Renal cortex interstitium (tissue), 11 donors: ENCODE results near the gene NPB. TPM values are rescaled to one million over a fixed set of nuclear protein-coding genes. Genes with fewer than 3 reads are reported as not detected.
"Not testable (repeated sequence)": the region's sequence is repeated elsewhere in the genome, so short reads cannot be mapped to it uniquely, and the experiment has no call there.

ENCODE experiments used
- DNase-seq, 11 donors: peaks; one replicate each; pipeline ENCODE4 v3.0.0-alpha.2; 2013; ENCODE audit warnings: low read depth in 9 of 11, low spot score in 4 of 11; ENCODE audit errors: extremely low read depth in 1 of 11
- polyA plus RNA-seq, 3 donors: library from polyadenylated mRNA; unstranded; fragments of 120-200 nt; gene quantifications; one replicate each; pipeline ENCODE4 v1.2.1, GENCODE V29; 2013; ENCODE audit not compliant: insufficient read length in 3 of 3

The NPB gene
- polyA plus RNA-seq, 3 donors = 0.93 to 1.4 (median 0.97) TPM

DNA sequence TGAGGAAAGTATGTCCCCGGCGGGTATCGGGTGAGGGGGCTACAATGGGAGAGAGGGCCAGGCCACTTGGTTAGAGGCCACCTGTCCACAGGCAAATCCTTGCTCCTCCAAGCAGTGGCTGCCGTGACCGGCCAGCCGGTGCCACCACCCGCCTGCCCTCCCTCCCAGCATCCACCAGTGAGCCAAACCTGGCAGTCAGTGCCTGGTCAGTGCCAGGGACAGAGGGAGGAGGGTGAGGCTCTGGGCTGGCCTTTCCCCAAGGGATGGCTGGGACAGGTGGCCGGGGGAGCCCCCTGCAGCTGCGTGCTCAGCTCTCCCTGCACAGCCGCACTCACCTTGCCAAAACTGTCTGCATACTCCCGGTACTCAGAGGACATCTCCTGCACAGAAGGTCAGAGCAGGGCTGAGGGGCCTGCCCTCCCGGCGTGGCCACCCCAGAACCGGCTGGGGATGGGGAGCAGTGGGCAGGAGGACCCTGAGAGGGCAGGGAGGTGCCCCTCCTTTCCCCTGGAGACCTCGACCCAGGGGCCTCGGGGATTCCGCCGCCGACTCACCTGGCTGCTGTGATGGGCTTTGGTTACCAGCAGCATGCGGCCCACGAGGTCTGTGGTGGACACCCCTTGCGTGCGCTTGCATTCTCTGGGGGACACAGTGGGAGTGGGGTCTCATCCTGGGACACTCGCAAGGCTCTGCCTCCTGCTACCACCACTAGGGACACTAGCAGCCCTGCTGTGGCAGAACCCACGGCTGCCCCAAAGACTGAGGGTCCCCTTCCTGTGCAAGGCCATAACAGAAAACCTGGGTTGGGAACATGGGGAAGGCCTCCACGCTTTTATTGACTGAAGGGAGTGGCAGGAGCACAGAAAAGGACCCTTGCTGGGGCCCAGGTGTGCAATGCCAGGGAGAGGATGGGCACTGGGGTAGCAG is 5.4 kb downstream of the NPB start:
- no peak for DNase-seq

DNA sequence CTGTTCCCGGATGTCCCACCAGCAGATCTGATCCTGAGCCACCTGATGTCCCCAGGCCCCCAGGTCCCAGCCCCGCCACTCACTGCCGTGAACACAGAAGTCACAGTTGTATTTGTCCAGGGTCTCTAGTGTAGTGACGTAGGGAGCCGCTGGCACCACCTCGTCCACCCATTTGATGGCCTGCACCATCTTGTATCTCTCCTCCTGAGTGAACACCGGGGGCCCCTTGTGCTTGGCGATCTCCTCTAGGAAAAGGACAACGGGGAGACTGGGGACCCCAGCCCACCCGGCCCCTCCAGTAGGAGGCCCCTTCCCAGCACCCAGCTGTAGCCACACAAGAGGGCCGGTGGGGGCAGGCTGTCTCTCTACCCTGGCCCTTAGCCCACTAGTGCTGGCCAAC is 6.8 kb downstream of the NPB start:
- DNase-seq = no peak

DNA sequence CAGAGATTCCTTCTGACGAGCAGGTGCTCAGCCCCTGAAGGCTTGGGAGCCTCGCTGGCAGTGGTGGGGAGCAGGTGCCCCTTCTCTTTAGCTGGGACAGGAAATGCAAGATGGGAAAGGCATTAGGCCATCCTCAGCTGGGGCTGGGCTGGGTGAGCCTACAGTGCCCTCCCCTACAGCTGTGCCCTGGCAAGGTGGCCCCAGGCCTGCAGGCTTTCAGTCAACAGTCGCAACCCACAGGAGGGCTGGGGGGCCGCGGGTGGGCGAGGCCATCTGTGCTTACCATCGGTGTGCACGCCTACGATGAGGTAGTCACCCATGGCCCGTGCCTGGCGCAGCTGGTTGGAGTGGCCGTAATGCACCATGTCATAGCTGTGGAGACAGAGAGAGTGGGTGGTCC is 7.2 kb downstream of the NPB start:
- no peak for DNase-seq

DNA sequence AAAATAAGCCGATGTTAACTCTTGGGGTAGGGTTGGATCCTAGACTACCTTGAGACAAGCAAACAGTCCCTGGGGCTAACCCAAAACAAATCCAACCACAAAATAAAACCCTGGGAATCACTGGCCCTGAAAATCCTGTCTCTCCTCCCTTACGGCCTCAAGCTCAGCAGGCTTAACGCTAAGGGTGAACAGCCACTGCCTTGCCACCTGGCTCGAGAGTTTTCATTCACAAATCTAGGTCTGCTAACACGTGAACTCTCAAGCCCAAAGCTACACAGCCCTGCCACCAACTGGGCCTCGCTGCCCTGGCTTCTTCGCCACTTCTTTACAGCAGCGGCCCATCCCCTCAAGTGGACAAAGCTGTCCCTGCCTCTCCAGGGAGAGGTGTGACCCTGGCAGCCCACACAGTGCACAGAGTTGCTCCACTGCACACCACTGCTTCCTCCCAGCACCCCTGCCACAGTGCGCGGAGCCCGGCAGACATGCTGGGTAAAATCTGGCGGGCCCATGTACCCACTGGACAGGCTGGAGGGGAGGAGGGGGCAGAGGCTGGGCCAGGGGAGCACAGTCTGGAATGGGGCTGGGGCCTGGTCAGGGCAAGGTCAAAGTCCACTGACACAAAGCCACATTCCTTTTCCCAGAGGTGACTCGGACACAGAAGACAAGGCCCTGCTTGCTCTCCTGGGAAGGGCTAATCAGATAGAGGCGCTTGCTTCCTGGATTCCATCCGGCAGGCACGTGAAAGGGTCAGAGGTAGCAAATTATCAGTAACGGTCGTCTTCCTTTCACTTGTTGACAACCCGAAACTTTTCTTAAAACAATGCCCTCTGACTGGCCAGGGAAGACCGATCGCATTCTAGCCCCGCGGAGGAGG is 8.2 kb downstream of the NPB start:
- DNase-seq = no peak

DNA sequence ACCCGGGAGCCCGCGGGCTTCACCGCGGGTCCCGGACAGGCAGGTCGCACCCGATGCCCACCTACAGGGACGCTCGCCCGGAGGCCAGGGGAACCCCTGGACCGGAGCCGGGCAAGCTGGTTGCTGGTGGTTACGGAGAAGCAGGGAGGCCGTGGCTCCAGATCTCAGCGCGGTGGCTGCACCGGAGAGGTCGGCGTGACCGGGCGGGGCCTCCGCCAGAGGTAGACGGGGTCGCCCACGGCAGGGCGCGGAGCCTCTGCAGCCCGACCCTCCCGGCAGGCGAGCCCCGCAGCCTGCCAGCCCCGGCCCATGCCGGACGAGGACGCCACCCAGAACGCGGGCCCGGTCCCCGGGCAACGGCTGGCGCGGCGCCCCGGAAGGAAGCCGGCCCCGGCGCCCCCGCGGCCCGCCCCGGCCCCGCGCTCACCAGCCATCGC is 8.8 kb downstream of the NPB start:
- DNase-seq = no peak

DNA sequence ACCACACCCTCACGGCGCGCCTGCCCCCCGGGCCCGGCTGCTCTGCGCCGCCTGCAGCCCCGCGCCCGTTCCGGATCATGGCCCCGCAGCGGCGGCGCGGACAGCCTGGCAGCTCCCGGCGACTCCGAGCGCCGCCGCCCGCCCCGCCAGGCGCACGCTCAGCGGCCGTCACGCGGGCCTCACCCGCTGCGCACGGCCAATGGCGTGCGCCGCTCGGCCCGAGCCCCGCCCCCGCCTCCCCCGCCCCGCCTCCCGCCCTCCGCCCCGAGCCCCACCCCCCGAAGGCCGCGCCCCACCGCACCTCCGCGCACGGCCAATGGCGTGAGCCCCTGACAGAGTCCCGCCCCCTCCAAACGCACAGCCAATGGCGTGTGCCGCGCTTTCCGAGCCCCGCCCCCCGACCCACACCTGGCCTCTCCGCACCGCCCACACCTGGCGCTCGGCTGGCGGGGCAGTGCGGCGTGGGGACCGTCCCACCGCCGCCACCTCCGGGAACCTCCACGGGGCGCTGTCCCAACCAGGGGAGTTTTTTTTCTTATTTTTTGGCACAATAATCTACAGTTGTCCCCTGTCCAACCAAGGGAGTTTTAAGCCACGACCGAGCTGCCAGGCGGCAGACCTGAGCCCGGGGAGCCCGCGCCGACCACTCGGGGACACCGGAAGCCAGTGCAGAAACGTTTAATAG is 9.4 kb downstream of the NPB start, which contains the start of gene PCYT2:
TSS of gene PCYT2 (minus strand) at position 123 of the 685 bp plus-strand sequence. CDS start at position 79, 44 bp downstream.
- DNase-seq = peak in 9 of 11 donors; percentile 63 to 87 (median 81)

DNA sequence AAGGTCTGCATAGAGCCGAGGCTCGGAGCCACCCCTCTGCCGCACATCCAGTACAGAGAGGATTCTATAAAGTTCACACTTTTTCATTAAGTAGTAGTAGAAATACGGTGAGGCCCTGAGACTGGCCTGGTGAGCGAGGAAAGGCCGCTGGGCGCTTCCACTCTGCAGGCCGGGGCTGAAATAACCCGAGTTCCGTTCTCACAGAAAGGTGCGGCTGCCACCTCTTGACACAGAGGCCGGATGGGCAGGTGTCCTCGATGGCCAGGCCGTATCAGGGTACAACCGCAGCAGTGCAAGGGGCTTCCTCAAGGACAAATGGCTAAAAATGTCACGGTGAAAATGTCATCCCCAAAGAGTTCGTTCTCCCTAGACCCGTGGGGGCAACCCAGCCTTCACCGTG is 9.9 kb downstream of the NPB start:
- DNase-seq = no peak

DNA sequence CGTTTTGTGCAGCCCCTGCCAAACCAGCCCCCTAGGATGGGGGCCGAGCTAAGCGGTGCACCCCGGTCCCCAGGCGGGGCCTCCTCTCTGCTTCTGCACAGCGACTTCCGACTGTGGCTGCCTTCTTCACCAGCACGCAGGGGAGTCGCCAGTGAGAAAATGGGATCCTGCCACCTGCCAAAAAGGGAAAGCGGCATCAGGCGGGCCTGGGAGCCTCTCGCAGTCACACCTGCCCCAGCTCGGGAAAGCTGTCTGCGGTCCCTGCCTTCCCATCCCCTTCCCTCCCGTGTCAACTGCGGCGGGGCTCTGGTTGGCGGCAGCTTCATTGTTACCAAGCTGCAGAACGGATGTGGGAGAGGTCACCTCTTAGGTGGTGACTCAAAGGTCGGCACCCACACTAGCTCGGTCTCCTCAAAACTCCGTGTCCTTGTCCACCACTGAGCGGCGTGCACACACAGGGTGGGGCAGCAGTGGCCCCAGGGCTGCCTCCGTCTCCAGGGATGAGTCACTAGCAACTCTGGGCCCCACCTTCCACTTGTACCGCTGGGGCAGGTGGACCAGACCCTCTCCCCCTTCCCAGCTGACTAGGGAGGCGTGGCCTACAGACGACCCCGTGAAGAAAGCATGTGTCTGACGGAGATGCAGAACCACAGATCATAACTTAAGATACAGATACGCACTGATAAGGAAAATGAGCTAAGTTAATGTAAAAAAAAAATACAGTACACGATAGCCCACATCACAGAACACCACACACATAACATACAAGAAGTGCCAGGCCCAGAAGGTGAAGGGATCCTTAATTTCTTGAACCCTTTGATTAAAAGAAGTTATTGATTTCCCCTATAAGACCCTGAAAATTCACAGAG is 10.6 kb downstream of the NPB start:
- no peak for DNase-seq

DNA sequence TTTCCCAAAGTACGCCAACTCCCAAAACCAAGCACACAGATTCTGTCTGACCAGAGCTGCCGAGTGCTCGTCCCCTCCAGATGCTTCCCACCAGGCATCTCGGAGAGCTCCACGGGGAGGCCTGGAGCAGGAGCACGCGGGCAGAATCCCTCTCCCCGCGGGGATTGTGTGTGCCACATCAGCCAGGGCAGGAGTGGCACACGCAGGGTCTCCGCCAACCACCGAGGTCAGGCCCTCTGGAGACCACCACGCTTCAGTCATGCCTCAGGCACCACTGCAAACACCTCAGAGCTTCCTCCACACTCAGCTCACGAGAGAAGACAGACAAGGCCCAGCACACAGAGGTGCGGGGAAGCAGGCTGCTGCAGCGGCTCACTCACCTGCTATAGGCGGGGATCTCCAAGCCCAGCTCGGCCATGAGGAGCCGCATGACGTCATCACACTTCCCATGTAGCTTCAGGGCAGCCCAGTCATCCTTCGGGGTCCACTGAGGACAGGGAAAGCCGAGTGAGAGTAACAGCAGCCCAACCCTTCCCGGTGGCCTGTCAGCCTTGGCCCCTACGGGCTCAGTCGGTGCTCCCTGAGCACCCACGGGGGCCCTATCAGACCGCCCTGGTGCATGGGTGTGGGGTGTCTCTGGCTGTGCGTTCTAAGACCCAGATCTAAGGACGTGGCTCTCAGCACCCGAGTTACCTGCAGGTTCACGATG is 11.5 kb downstream of the NPB start:
- DNase-seq = no peak

DNA sequence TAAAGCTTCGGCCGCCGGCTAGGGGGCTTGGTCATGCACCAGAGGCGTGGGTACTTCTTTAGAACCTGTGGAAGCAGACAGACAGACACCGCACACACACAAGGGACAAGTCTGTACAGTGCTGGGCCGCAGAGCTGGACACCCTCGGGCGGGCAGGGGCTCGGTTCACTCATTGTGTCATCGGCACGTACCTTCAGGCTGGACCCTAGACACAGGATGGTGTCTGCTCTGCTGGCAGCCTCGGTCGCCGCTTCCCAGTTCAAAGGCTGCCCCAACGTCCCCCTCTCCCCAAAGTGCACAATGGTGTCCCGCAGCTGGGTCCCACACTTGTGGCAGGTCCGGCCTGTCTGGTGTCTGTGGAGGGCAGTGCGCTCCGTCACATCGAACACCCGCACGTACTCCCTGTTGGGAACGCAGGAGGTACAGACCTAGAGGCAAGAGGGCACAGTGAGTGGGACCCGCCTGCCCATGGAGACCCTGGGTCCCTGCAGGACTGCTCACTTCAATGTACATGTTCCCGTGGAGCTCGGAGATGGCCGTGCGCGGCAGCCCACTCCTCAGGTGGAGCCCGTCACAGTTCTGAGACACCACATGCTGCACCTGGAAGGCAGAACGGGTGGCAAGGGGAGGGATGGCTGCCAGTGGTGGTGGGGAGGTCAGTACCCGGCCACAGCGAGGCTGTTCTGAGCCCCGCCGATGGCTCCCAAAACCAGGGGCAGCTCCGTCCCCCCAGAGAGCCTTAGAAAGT is 12.2 kb downstream of the NPB start:
- no peak for DNase-seq

DNA sequence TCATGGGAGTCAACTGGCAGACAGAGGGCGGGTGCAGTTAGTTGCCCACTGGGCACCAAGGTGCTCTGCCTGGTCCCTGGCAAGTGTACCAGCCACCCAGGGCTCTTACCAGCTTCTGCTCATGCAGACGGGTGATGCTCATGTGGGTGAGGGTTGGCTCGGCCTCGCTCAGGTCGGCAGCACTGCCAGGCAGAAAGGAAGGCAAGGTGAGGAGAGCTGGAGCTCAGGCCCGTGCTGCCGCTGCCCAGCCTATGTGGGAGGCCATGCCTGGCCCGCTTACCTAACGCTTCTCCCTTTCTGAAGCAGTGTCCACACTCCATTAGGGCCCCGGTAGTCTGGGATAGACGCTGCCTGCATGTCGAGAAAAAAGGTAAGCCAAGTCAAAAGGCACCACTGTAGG is 13.3 kb downstream of the NPB start:
- no peak for DNase-seq

DNA sequence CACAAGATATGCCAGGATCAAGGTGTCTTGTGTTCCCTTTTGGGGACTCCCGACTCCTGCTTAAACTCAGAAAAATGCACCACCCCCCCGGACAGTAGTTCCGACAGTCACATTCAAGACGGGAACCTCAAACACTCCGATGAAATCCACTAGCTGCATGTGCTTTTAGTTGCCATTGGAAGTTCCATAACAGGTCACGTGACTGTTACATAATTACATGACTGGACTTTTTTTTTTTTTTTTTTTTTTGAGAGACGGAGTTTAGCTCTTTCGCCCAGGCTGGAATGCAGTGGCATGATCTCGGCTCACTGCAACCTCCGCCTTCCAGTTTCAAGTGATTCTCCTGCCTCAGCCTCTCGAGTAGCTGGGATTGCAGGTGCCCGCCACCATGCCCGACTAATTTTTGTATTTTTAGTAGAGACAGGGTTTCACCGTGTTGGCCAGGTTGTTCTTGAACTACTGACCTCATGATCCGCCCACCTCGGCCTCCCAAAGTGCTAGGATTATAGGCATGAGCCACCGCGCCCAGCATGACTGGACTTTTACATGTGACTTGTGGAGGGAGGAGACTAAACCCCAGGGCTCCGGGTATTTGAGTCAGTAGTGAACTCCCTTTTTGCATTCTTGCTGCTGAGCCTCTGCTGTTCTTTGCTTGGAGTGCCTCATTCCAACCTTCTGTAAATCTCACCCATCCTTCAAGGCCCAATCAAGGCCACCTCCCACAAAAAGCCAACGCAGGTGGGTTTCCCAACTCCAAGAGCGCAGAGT is 14.4 kb downstream of the NPB start:
- no peak for DNase-seq

DNA sequence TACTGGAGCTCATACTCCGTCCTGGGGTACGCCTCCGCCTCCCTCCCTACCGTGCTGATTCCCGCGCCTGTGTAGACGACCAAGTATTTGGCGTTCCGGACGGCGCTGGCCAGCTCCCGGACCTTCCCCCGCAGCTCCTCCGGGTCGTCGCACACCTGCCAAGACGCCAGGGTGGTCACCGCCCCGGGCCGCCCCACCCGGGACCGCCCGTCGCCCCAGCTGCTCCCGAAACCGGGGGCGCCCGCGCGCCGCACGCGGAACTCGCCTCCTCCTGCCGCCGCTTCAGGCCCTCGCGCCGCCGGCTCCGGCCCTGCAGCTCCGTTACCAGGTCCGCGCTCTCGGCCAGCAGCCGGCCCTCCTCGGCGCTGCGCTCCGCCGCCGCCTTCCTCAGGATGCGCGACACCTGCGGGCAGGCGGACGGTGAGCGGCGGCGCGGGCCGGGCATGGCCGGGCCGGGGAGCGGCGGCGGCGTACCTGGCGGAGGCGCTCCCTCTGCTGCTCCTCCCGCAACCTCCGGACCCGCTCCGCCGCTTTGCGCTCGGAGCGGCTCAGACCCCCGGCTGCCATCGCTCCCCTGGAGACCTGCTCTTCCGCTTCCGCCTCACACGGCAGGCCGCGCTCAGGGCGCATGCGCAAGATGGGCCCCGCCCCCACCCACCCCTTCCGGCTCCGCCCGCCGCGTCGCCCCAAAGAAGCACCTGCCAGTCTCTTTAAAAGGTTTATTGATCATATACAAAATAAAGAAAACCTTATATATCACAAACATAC is 15.7 kb downstream of the NPB start, which contains the start of gene SIRT7:
TSS of gene SIRT7 (minus strand) at position 612 of the 768 bp plus-strand sequence. CDS start at position 567, 45 bp downstream.
- DNase-seq = peak in 8 of 11 donors; percentile 51 to 77 (median 66)

DNA sequence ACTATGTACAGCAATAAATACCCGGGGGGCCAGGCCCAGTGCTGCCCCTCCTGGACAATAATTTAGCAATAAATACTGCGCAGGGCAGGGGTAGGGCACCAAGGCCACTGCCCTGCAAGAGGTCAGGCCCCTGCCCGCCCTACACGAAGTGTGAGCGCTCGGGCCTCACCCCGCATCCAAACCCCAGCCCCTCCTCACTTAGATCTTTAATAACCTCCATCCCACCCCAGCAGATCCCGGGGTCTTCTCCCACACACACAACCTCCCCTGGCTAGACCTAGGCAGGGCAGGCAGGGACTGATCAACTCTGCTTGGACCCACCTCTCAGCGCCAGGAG is 16.3 kb downstream of the NPB start:
- DNase-seq = not testable (repeated sequence)

DNA sequence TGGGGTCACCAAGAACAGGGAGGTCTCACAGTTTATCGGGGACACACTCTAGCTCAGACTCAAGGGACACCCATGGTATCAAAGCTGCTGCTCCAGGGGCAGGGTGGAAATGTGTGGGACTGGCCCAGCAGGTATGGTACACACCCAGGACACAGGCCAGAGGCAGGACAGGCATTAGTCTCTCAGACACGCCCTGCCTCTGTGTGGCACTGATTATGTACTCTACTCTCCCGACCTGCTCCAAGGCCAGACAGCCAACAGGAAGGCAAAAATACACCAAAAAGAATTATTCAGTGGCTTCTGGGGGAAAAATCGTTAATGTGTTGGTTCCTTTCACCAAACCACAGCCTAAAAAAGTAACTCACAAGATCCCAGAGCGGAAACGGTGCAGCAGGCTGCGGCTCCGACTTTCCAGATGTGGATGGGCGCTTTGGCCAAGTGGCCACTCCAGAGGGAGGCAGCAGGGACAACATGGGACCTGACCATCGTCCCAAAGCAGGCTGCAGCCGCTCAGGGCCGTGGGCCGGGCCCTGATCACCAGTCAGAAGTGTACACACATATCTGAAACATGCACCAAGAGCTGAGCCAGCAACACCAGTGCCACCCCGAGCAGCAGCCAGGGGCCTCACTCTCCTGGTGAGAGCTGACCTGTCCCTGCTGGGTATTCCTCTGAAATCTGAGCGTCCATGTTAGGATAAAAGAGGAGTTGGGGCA is 17.0 kb downstream of the NPB start:
- DNase-seq = no peak
